ENCODE results near the gene PIP5KL1. TPM values are rescaled to one million over a fixed set of nuclear protein-coding genes. Genes with fewer than 3 reads are reported as not detected.

PIP5KL1 gene
- total and polyA plus RNA-seq, 2 experiments from 2014 or later, result 0.89 to 3.4 TPM

- Histone ChIP-seq H3K27me3 (no peaks in the 10 kb centered on the region), H3K4me3 (no peak overlapping the region), H3K27ac (no peak overlapping the region), H3K9me3 (ENCODE audit: low read depth) (no peaks in the 10 kb centered on the region), H3K4me1 (ENCODE audit: low read depth) (peaks cover under 1% of the 10 kb centered on the region), H3K36me3 (peaks cover 6% of the 10 kb centered on the region)
- TF ChIP-seq CTCF (IDR thresholded peaks at IDR 0.05; ENCODE audit: low read depth, low read length), result no peak
- no peak for DNase-seq (ENCODE audit: low read depth in 1 of 2, low spot score in 1 of 2)
Measured at GRCh38 chr9:127910613-127911205, 19.9 kb downstream of the PIP5KL1 start.

GRCh38 chr9:127909839-127910273 is 20.7 kb downstream of the PIP5KL1 start:
- H3K36me3 ChIP-seq, result peaks cover 6% of the 10 kb centered on the region
- no peaks in the 10 kb centered on the region for H3K9me3 ChIP-seq (ENCODE audit: low read depth)
- H3K27ac ChIP-seq, result no peak overlapping the region
- DNase-seq (ENCODE audit: low read depth in 1 of 2, low spot score in 1 of 2), result no peak
- no peaks in the 10 kb centered on the region for H3K27me3 ChIP-seq
- TF ChIP-seq CTCF (IDR thresholded peaks at IDR 0.05; ENCODE audit: low read depth, low read length), result no peak
- no peak overlapping the region for H3K4me3 ChIP-seq
- H3K4me1 ChIP-seq (ENCODE audit: low read depth), result peaks cover under 1% of the 10 kb centered on the region

DNA sequence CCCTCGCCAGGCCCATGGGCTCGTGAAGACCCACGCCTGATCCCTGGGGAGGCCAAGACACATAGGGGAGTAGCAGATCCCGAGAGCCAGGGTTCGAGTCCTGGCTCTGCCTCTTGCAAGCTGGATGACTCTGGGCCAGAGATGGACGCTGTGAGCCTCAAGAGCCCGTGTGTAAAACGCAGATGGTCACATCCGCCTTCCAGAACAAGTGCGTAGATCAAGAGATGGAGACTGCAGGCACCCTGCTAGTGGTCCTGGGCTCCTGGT is 22.0 kb downstream of the PIP5KL1 start:
- H3K27ac ChIP-seq, result no peak overlapping the region
- peaks cover 6% of the 10 kb centered on the region for H3K36me3 ChIP-seq
- DNase-seq (ENCODE audit: low read depth in 1 of 2, low spot score in 1 of 2), result no peak
- H3K9me3 ChIP-seq (ENCODE audit: low read depth), result no peaks in the 10 kb centered on the region
- TF ChIP-seq CTCF (IDR thresholded peaks at IDR 0.05; ENCODE audit: low read depth, low read length), result no peak
- H3K4me3 ChIP-seq, result no peak overlapping the region
- peaks cover 13% of the 10 kb centered on the region for H3K4me1 ChIP-seq (ENCODE audit: low read depth)
- no peaks in the 10 kb centered on the region for H3K27me3 ChIP-seq

DNA sequence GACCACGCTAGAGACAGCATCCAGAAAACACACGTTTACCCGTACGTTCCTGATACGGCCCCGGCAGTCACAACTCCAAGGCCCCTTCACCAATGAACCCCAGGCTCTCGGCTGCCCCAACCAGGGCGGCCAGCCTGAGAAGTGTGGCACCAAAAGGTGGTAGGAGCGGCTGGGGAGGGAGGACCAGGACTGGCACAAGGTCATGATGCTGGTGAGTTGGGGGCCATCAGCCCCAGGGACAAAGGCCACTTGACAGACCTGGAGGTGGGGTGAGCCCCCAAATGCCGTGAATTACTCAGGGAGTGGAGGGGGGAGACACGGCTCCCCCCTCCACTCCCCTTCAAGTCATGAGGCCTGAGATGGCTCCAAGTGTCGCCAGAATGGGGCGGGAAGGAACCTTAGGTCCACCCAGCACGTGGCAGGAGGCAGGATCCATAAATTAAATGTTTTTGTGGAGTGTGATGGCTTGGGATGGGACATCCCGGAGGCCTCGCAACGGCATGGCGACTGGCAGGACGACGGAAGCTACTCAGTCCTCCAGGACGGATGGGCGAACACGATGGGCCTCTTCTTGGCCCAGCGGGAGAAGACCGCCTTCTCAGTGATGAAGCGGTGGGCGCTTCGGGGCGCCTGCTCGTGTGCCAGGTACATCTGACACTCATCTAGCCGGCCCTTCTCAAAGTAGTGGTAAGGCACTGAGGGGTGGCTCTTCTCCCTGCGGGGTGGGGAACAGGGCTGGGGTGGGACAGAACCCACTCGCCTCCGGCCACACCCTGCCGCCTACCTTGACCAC is 22.5 kb downstream of the PIP5KL1 start:
- peaks cover 3% of the 10 kb centered on the region for H3K36me3 ChIP-seq
- H3K4me1 ChIP-seq (ENCODE audit: low read depth), result peaks cover 18% of the 10 kb centered on the region
- H3K27me3 ChIP-seq, result no peaks in the 10 kb centered on the region
- no peaks in the 10 kb centered on the region for H3K9me3 ChIP-seq (ENCODE audit: low read depth)
- DNase-seq (ENCODE audit: low read depth in 1 of 2, low spot score in 1 of 2), result no peak
- H3K27ac ChIP-seq, result no peak overlapping the region
- no peak for TF ChIP-seq CTCF (IDR thresholded peaks at IDR 0.05; ENCODE audit: low read depth, low read length)
- no peak overlapping the region for H3K4me3 ChIP-seq

DNA sequence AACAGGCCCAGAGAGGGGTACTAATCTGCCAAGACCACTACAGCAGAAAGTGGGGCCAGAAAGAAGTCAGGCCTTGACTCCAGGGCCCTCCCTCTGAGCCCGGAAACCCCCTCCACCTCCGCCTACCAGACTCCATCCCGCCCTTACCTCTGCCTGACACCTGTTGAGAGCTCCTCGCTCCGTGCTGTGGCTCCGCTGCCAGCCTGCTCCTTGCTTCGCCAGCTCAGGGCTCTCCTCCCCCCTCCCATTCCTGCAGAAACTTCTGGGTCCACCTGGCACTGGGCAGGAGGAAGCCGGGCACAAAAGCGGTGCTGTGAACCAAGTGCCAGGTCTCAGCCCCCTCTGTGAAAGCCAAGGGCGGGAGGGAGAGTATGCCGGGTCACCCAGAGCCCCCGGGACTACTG is 24.8 kb downstream of the PIP5KL1 start:
- no peak for DNase-seq (ENCODE audit: low read depth in 1 of 2, low spot score in 1 of 2)
- Histone ChIP-seq H3K4me1 (ENCODE audit: low read depth) (peaks cover 18% of the 10 kb centered on the region), H3K27ac (no peak overlapping the region), H3K27me3 (no peaks in the 10 kb centered on the region), H3K4me3 (no peak overlapping the region), H3K9me3 (ENCODE audit: low read depth) (no peaks in the 10 kb centered on the region), H3K36me3 (no peaks in the 10 kb centered on the region)
- no peak for TF ChIP-seq CTCF (IDR thresholded peaks at IDR 0.05; ENCODE audit: low read depth, low read length)

All from cardiac muscle cell (in vitro differentiated cells and primary cell).